Uterus (tissue), 2 donors: ENCODE results near the gene EGLN2.

Source experiments
- POLR2A ChIP-seq, 2 donors: fragments of 450-650 bp; IDR thresholded peaks; one replicate each; pipeline ENCODE4 v1.6.1; 2016; ENCODE audit warnings: antibody characterized with exemption in 2 of 2, mild to moderate bottlenecking in 1 of 2, moderate library complexity in 1 of 2
- TF ChIP-seq, protein P1 (sequence below), 4 experiments: fragments of 200-600 bp in 2 of 4; fragments of 450-650 bp in 2 of 4; sonication (generic) in 2 of 4; IDR thresholded peaks; one replicate each; pipeline ENCODE4 v1.5.1; 2016 to 2019; ENCODE audit warnings: antibody characterized with exemption in 4 of 4, mild to moderate bottlenecking in 2 of 4, moderate library complexity in 1 of 4

DNA sequence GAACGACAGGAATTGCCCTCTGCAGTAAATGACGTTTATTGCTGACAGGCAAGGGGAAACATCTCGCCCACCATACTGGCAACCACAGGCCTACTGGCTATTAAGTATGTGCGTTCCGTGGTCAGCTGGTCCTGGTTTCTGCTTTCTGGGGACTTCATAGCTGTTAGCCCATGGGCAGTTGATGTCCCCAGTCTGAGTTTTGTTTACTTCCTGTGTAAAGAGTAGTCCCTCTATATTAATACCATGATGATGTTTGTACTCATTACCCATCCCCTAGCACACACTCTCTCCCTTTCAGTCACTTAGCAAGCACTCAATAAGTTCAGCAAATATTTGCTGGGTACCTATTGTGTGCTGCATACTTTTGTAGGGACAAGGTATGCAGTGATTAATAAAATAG is 30.1 kb upstream of the EGLN2 start:
- TF ChIP-seq, protein P1, sequence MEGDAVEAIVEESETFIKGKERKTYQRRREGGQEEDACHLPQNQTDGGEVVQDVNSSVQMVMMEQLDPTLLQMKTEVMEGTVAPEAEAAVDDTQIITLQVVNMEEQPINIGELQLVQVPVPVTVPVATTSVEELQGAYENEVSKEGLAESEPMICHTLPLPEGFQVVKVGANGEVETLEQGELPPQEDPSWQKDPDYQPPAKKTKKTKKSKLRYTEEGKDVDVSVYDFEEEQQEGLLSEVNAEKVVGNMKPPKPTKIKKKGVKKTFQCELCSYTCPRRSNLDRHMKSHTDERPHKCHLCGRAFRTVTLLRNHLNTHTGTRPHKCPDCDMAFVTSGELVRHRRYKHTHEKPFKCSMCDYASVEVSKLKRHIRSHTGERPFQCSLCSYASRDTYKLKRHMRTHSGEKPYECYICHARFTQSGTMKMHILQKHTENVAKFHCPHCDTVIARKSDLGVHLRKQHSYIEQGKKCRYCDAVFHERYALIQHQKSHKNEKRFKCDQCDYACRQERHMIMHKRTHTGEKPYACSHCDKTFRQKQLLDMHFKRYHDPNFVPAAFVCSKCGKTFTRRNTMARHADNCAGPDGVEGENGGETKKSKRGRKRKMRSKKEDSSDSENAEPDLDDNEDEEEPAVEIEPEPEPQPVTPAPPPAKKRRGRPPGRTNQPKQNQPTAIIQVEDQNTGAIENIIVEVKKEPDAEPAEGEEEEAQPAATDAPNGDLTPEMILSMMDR (IDR thresholded peaks at IDR 0.05), result no peak
- TF ChIP-seq POLR2A (IDR thresholded peaks at IDR 0.05), result no peak
